CD14-positive monocyte (primary cell): ENCODE results near the gene APP. TPM values are rescaled to one million over a fixed set of nuclear protein-coding genes. Genes with fewer than 3 reads are reported as not detected.

Experiments
- DNase-seq, 3 donors: peaks; one replicate each; pipeline ENCODE4 v3.0.0-alpha.2; 2011 to 2022
- H2AFZ ChIP-seq: 2 replicates; pipeline ENCODE4 v1.6.0; 2012; ENCODE audit warnings: mild to moderate bottlenecking, low read depth, low read length, inconsistent platforms; ENCODE audit not compliant: insufficient read depth, poor library complexity, severe bottlenecking
- H3K27ac ChIP-seq, 2 donors: 1 replicate in 1 of 2; 2 replicates in 1 of 2; pipeline ENCODE4 v1.5.1; 2012 to 2013; ENCODE audit warnings: low read length in 2 of 2, control low read depth in 1 of 2, inconsistent platforms in 1 of 2, low read depth in 1 of 2, mild to moderate bottlenecking in 1 of 2
- H3K27me3 ChIP-seq, 2 donors: one replicate each; pipeline versions ENCODE4 v1.6.0 to v1.6.1; 2011 to 2013; ENCODE audit warnings: low read length in 2 of 2; ENCODE audit not compliant: control insufficient read depth in 2 of 2, insufficient read depth in 2 of 2
- H3K36me3 ChIP-seq, 2 donors: replicated peaks in 1 of 2; 1 replicate in 1 of 2; 2 replicates in 1 of 2; pipeline versions ENCODE4 v1.5.1 to v1.6.1; 2012 to 2013; ENCODE audit warnings: low read length in 2 of 2, control low read depth in 1 of 2, inconsistent platforms in 1 of 2, mild to moderate bottlenecking in 1 of 2; ENCODE audit not compliant: insufficient read depth in 2 of 2, control insufficient read depth in 1 of 2
- H3K4me1 ChIP-seq, 2 donors: 1 replicate in 1 of 2; 2 replicates in 1 of 2; pipeline versions ENCODE4 v1.5.1 to v1.6.1; 2012 to 2013; ENCODE audit warnings: low read length in 2 of 2, control low read depth in 1 of 2, inconsistent platforms in 1 of 2, mild to moderate bottlenecking in 1 of 2, moderate library complexity in 1 of 2; ENCODE audit not compliant: insufficient read depth in 2 of 2, control insufficient read depth in 1 of 2
- H3K4me2 ChIP-seq: replicated peaks from 2 replicates; pipeline ENCODE3; 2012; ENCODE audit warnings: low read length, moderate library complexity, mild to moderate bottlenecking; ENCODE audit not compliant: poor library complexity, severe bottlenecking; ENCODE audit errors: extremely low read depth
- H3K4me3 ChIP-seq, 3 experiments: fragments of 200-600 bp in 1 of 3; sonication (generic) in 1 of 3; replicated peaks in 1 of 3; 1 replicate in 2 of 3; 2 replicates in 1 of 3; pipeline ENCODE4 v1.5.1; 2011 to 2013; ENCODE audit warnings: low read length in 3 of 3, mild to moderate bottlenecking in 3 of 3, control low read depth in 2 of 3, low read depth in 2 of 3, inconsistent platforms in 1 of 3, moderate library complexity in 1 of 3
- H3K79me2 ChIP-seq: 2 replicates; pipeline ENCODE4 v1.6.0; 2012; ENCODE audit warnings: mild to moderate bottlenecking, control low read depth, inconsistent platforms, low read length, moderate library complexity; ENCODE audit not compliant: insufficient read depth
- H3K9ac ChIP-seq: 2 replicates; pipeline ENCODE4 v1.6.0; 2017; ENCODE audit warnings: low read length, mild to moderate bottlenecking; ENCODE audit not compliant: insufficient read depth, poor library complexity, severe bottlenecking
- H3K9me3 ChIP-seq, 2 donors: replicated peaks in 1 of 2; 1 replicate in 1 of 2; 2 replicates in 1 of 2; pipeline versions ENCODE4 v1.5.1 to v1.6.1; 2012 to 2013; ENCODE audit warnings: low read length in 2 of 2, control low read depth in 1 of 2; ENCODE audit not compliant: control insufficient read depth in 1 of 2, insufficient read depth in 1 of 2
- H4K20me1 ChIP-seq: 2 replicates; pipeline ENCODE4 v1.6.0; 2012; ENCODE audit warnings: mild to moderate bottlenecking, low read length, control low read depth, moderate library complexity; ENCODE audit not compliant: insufficient read depth
- H3K27ac Mint-ChIP-seq, 7 donors: one replicate each; pipeline ENCODE4 v1.8.0; 2020; ENCODE audit warnings: mild to moderate bottlenecking in 7 of 7, mixed read lengths in 7 of 7, moderate library complexity in 6 of 7, inconsistent platforms in 2 of 7
- H3K27me3 Mint-ChIP-seq, 3 donors: one replicate each; pipeline ENCODE4 v1.8.0; 2021 to 2022; ENCODE audit warnings: low read depth in 3 of 3, mild to moderate bottlenecking in 3 of 3, mixed read lengths in 3 of 3, moderate library complexity in 3 of 3, inconsistent platforms in 1 of 3
- H3K36me3 Mint-ChIP-seq, 2 donors: one replicate each; pipeline ENCODE4 v1.8.0; 2020; ENCODE audit warnings: mixed read lengths in 2 of 2, inconsistent platforms in 1 of 2, mild to moderate bottlenecking in 1 of 2
- H3K4me1 Mint-ChIP-seq: one replicate; pipeline ENCODE4 v1.8.0; 2020; ENCODE audit warnings: mild to moderate bottlenecking, mixed read lengths
- H3K4me3 Mint-ChIP-seq, 2 donors: one replicate each; pipeline ENCODE4 v1.8.0; 2020; ENCODE audit warnings: mild to moderate bottlenecking in 2 of 2, mixed read lengths in 2 of 2, moderate library complexity in 1 of 2
- H3K9me3 Mint-ChIP-seq, 7 donors: one replicate each; pipeline ENCODE4 v1.8.0; 2020 to 2022; ENCODE audit warnings: mixed read lengths in 7 of 7, mild to moderate bottlenecking in 6 of 7, moderate library complexity in 6 of 7, inconsistent platforms in 2 of 7
- CTCF ChIP-seq: fragments of 200-600 bp; IDR thresholded peaks from one replicate; pipeline ENCODE4 v1.8.0; 2022; ENCODE audit warnings: antibody characterized with exemption, mild to moderate bottlenecking
- WGBS: methylation state at CpG from one replicate; pipeline ENCODE4 v1.1.5; 2013; ENCODE audit warnings: missing lambda C conversion rate; ENCODE audit not compliant: insufficient coverage; 5-methylcytosine and 5-hydroxymethylcytosine counted together
- intact Hi-C, 2 donors: fragments of 100-400 bp; cut with micrococcal nuclease; formaldehyde crosslinking; loops; one replicate each; pipeline versions ENCODE4 v1.15.0 to v1.15.1; 2023
- polyA plus RNA-seq, 3 donors: library from polyadenylated mRNA; depleted of rRNA in 1 of 3; unstranded in 2 of 3; stranded (reverse) in 1 of 3; fragments of 300-500 nt in 2 of 3; fragments of >200 nt in 1 of 3; fragmentation: Illumina TruSeq in 2 of 3; gene quantifications; 1 replicate in 2 of 3; 2 replicates in 1 of 3; pipeline ENCODE4 v1.2.3, GENCODE V29; 2012 to 2021

Gene APP
- polyA plus RNA-seq, 3 donors: 28.0 to 118 (median 35.1) TPM

GRCh38 chr21:25936776-25937175 is 233.8 kb downstream of the APP start:
- no peak overlapping the region for H3K4me2 ChIP-seq
- no peak overlapping the region for H3K27ac Mint-ChIP-seq

GRCh38 chr21:25934771-25935224 is 235.8 kb downstream of the APP start:
- TF ChIP-seq CTCF: no peak
- Mint-ChIP-seq H3K4me1 (peaks cover 4% of the 10 kb centered on the region), H3K27ac (peak overlapping the region in 3 of 7 donors; percentile 5 to 74 (median 27)), H3K9me3 (no peaks in the 10 kb centered on the region), H3K36me3 (peaks cover 23 to 32% of the 10 kb centered on the region in 2 donors), H3K27me3 (no peaks in the 10 kb centered on the region), H3K4me3 (no peak overlapping the region)
- Histone ChIP-seq H3K36me3 (peaks cover 0 to 1% of the 10 kb centered on the region in 2 donors), H3K4me1 (no peaks in the 10 kb centered on the region), H3K9ac (no peak overlapping the region), H4K20me1 (no peaks in the 10 kb centered on the region), H2AFZ (no peak overlapping the region), H3K9me3 (no peaks in the 10 kb centered on the region), H3K27ac (peak overlapping the region in 1 of 2 donors; percentile 43), H3K79me2 (no peaks in the 10 kb centered on the region), H3K4me3 (no peak overlapping the region), H3K27me3 (no peaks in the 10 kb centered on the region), H3K4me2 (no peak overlapping the region)
- intact Hi-C loops: no loop called here
- DNase-seq: peak in 1 of 3 donors; percentile 8
- WGBS: 37% methylated on average over 3 of the region's 4 CpGs

More at GRCh38 chr21:25936776-25937175, 233.8 kb downstream of the APP start:
- Histone ChIP-seq H3K79me2 (no peaks in the 10 kb centered on the region), H3K27ac (no peak overlapping the region), H3K27me3 (no peaks in the 10 kb centered on the region), H3K36me3 (no peaks in the 10 kb centered on the region), H3K9ac (no peak overlapping the region), H3K4me1 (no peaks in the 10 kb centered on the region), H3K9me3 (no peaks in the 10 kb centered on the region), H3K4me3 (no peak overlapping the region), H4K20me1 (no peaks in the 10 kb centered on the region), H2AFZ (no peak overlapping the region)
- intact Hi-C loops: no loop called here
- peaks cover 13 to 19% of the 10 kb centered on the region in 2 donors for H3K36me3 Mint-ChIP-seq
- peaks cover 4% of the 10 kb centered on the region for H3K4me1 Mint-ChIP-seq
- no peak overlapping the region for H3K4me3 Mint-ChIP-seq
- no peak for TF ChIP-seq CTCF
- no peaks in the 10 kb centered on the region for H3K27me3 Mint-ChIP-seq
- 100% methylated on average over 1 of the region's 2 CpGs for WGBS
- H3K9me3 Mint-ChIP-seq: no peaks in the 10 kb centered on the region
- DNase-seq: no peak
